Tibial nerve (tissue), 4 donors: ENCODE results near the gene IFT20. TPM values are rescaled to one million over a fixed set of nuclear protein-coding genes. Genes with fewer than 3 reads are reported as not detected.

ENCODE experiments used
- DNase-seq, 2 donors: peaks; one replicate each; pipeline ENCODE4 v3.0.0-alpha.2; 2019; ENCODE audit warnings: low spot score in 2 of 2
- H3K27ac ChIP-seq, 4 donors: fragments of 200-600 bp; sonication (generic) in 3 of 4; one replicate each; pipeline ENCODE4 v1.5.1; 2017 to 2019; ENCODE audit warnings: mild to moderate bottlenecking in 1 of 4
- H3K27me3 ChIP-seq, 2 donors: fragments of 200-600 bp; sonication (generic) in 1 of 2; one replicate each; pipeline versions ENCODE4 v1.5.1 to v1.6.0; 2017 to 2019
- H3K36me3 ChIP-seq, 3 donors: fragments of 200-600 bp; sonication (generic); one replicate each; pipeline ENCODE4 v1.5.1; 2018 to 2019
- H3K4me1 ChIP-seq, 4 donors: fragments of 200-600 bp; sonication (generic) in 3 of 4; one replicate each; pipeline ENCODE4 v1.5.1; 2017 to 2019
- H3K4me3 ChIP-seq, 4 donors: fragments of 200-600 bp; sonication (generic) in 3 of 4; one replicate each; pipeline ENCODE4 v1.5.1; 2017 to 2019; ENCODE audit warnings: mild to moderate bottlenecking in 1 of 4, moderate library complexity in 1 of 4
- H3K9me3 ChIP-seq, 4 donors: fragments of 200-600 bp; sonication (generic) in 3 of 4; one replicate each; pipeline ENCODE4 v1.5.1; 2017 to 2019
- EP300 ChIP-seq, 2 donors: sonication (generic); formaldehyde crosslinking; IDR thresholded peaks; one replicate each; pipeline ENCODE4 v1.6.1; 2017; ENCODE audit warnings: antibody characterized with exemption in 2 of 2, mild to moderate bottlenecking in 1 of 2
- POLR2A ChIP-seq, 2 donors: fragments of 450-650 bp; IDR thresholded peaks; one replicate each; pipeline ENCODE4 v1.6.1; 2017; ENCODE audit warnings: antibody characterized with exemption in 2 of 2, mild to moderate bottlenecking in 2 of 2, moderate library complexity in 2 of 2
- WGBS, 2 donors: methylation state at CpG; one replicate each; pipeline ENCODE4 v1.1.5; 2018; 5-methylcytosine and 5-hydroxymethylcytosine counted together
- total RNA-seq, 4 donors: library from RNA; depleted of rRNA; stranded (reverse); fragments of >200 nt; gene quantifications; one replicate each; pipeline ENCODE4 v1.1.0, GENCODE V29; 2016
- TF ChIP-seq, protein P1 (sequence below), 5 experiments: fragments of 200-600 bp in 3 of 5; fragments of 450-650 bp in 2 of 5; sonication (generic) in 3 of 5; IDR thresholded peaks; one replicate each; pipeline ENCODE4 v1.5.1; 2016 to 2019; ENCODE audit warnings: antibody characterized with exemption in 5 of 5, mild to moderate bottlenecking in 3 of 5, moderate library complexity in 2 of 5

Gene IFT20
- total RNA-seq, 4 donors from 2014 or later = 34.8 to 50.3 (median 43.9) TPM

DNA sequence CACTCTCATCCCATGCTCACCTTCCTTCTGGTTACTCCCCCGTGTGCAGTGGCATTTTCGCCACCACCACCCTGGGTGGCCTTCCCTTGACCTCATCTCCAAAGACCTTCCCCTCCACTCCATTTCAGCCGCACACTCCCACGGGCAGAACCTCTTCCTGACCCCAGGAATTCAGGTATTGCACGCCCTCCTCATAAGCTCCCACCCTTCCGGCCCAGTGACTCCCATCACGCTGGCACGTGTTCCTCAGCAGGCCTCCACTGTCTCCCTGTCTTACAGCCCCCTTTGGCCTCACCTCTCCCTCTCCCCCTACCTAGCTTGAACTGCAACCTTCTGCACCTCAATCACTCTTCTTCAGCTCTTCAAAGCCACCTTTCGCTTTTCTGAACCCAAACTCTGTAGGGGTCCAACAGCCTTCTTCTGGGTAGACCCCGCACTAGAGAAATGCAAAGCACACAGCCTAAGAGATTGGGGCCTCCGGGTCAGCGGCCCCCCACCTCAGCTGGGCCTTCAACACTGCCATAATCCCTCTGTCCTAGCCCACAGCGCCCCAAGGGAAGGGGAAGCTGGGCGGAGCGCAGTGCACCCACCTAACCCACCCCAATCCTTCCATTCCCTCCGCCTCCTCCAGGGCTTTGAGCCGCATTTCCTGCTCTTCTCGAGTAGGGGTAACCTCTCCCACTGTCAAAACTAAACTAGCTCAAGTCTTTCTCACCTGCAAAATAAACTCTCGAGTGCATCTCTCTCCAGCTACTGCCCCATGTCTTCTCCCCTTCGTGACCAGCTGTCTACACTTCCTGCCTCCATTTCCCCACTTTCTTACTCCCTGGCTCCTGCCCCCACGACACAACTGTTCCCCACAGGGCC is 17.9 kb downstream of the IFT20 start:
- no peak for DNase-seq
- Histone ChIP-seq H3K27me3 (no peaks in the 10 kb centered on the region), H3K4me3 (no peak overlapping the region), H3K27ac (no peak overlapping the region), H3K36me3 (no peaks in the 10 kb centered on the region), H3K9me3 (no peaks in the 10 kb centered on the region), H3K4me1 (peaks cover 0 to 19% (median 15%) of the 10 kb centered on the region in 4 donors)
- 84% methylated on average over 21 of the region's 21 CpGs for WGBS, 2 donors
- TF ChIP-seq POLR2A (IDR thresholded peaks at IDR 0.05) = no peak
- TF ChIP-seq EP300 (IDR thresholded peaks at IDR 0.05) = no peak
- TF ChIP-seq, protein P1, sequence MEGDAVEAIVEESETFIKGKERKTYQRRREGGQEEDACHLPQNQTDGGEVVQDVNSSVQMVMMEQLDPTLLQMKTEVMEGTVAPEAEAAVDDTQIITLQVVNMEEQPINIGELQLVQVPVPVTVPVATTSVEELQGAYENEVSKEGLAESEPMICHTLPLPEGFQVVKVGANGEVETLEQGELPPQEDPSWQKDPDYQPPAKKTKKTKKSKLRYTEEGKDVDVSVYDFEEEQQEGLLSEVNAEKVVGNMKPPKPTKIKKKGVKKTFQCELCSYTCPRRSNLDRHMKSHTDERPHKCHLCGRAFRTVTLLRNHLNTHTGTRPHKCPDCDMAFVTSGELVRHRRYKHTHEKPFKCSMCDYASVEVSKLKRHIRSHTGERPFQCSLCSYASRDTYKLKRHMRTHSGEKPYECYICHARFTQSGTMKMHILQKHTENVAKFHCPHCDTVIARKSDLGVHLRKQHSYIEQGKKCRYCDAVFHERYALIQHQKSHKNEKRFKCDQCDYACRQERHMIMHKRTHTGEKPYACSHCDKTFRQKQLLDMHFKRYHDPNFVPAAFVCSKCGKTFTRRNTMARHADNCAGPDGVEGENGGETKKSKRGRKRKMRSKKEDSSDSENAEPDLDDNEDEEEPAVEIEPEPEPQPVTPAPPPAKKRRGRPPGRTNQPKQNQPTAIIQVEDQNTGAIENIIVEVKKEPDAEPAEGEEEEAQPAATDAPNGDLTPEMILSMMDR (IDR thresholded peaks at IDR 0.05) = no peak

DNA sequence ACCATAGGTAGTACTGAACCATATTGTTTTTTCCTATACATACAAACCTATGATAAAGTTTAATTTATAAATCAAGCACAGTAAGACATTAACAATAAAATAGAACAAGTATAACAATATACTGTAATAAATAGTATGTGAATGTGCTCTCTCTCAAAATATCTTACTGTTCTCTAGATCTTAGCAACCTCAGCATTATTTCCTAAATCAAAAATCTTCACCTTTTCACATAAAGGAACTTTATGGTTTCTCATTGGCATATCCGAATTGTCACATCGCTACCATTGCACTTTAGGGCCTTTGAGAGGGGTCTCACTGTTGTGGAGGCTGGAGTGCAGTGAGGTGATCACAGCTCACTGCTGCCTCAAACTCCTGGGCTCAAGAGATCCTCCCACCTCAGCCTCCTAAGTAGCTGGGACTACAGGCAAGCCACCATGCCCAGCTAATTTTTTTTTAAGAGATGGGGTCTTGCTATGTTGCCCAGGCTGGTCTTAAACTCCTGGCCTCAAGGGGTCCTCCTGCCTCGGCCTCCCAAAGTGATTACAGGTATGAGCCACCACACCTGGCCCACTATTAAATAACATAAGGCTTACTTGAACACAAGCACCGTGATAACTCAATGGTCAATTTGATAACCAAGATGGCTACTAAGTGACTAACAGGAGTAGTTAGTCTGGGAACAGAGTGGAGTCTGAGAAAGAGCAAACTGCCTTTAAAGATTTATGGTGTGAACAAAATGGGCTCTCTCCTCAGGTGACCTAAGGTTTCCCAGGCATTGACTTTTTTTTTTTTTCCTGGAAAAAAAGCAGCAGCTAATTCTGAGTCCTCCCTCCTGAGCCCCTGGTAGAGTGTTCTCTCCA is 19.2 kb downstream of the IFT20 start:
- no peak for DNase-seq
- Histone ChIP-seq H3K9me3 (no peaks in the 10 kb centered on the region), H3K4me1 (peaks cover 0 to 19% (median 15%) of the 10 kb centered on the region in 4 donors), H3K27me3 (no peaks in the 10 kb centered on the region), H3K4me3 (no peak overlapping the region), H3K27ac (no peak overlapping the region), H3K36me3 (no peaks in the 10 kb centered on the region)
- WGBS, 2 donors = 93 to 98% methylated on average over 4 of the region's 4 CpGs
- TF ChIP-seq POLR2A (IDR thresholded peaks at IDR 0.05) = no peak
- TF ChIP-seq EP300 (IDR thresholded peaks at IDR 0.05) = no peak
- TF ChIP-seq, protein P1 (IDR thresholded peaks at IDR 0.05) = no peak

DNA sequence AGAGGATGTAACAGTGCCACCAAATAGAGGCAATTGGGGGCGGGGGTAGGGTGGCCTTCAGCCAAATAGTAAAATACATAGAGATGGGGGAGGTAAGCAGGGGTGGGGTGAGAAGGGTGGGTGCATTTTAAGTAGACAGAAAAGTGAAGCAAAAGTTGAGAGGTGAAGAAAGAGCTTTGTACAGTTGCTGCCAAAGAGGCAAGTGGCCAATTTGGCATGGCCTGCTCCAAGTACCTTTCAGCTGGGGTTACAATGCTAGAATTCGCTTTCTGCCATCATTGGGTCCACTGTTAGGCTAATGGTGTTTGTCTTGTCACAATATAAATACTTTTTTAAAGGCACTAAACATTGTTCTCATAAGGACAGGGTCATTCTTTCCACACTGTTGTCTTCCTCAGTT is 21.4 kb downstream of the IFT20 start:
- Histone ChIP-seq H3K4me3 (no peak overlapping the region), H3K36me3 (no peaks in the 10 kb centered on the region), H3K9me3 (no peaks in the 10 kb centered on the region), H3K4me1 (peaks cover 0 to 8% (median 7%) of the 10 kb centered on the region in 4 donors), H3K27ac (no peak overlapping the region), H3K27me3 (no peaks in the 10 kb centered on the region)
- TF ChIP-seq, protein P1 (IDR thresholded peaks at IDR 0.05) = no peak
- TF ChIP-seq EP300 (IDR thresholded peaks at IDR 0.05) = no peak
- no peak for TF ChIP-seq POLR2A (IDR thresholded peaks at IDR 0.05)
- WGBS, 2 donors = 79 to 89% methylated on average over 2 of the region's 2 CpGs
- DNase-seq = no peak

DNA sequence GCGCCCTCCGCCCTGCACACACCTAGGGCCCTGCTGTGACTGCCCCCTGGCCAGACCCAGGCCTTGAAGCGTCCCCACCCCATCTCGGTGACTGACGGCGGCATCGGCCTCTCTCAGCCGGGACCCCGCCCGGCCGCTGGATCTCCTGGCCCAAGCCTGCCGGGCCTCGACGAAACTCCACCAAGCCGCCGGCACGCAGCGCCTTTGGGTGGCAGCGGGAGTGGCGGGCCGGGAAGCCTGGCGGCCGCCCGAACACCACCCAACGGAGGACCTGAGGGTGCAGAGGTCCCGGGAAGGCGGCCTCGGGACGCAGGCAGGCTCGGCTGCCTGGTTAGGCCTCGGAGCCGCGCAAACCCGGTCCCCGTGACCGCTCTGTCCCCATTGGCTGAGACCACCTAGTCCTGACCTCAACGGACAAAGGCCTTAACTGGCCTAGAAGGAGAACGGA is 28.3 kb downstream of the IFT20 start:
- no peak for DNase-seq
- TF ChIP-seq, protein P1 (IDR thresholded peaks at IDR 0.05) = no peak
- TF ChIP-seq POLR2A (IDR thresholded peaks at IDR 0.05) (no peak), EP300 (IDR thresholded peaks at IDR 0.05) (no peak)
- 39 to 41% methylated on average over 9 to 15 of the region's 38 CpGs for WGBS, 2 donors

More for the DNA sequence above, 28.3 kb downstream of the IFT20 start:
- Histone ChIP-seq H3K9me3 (no peaks in the 10 kb centered on the region), H3K4me1 (no peaks in the 10 kb centered on the region), H3K27me3 (peaks cover 0 to 18% of the 10 kb centered on the region in 2 donors), H3K4me3 (no peak overlapping the region), H3K36me3 (no peaks in the 10 kb centered on the region), H3K27ac (no peak overlapping the region)
